Dendritic cell treated with granulocyte-macrophage colony-stimulating factor and Interleukin-4, amounts not matched to agents 40 ng/mL and 50 ng/mL, for 4 days (primary cell): Measurements from ENCODE around the gene CACNA1C.

ENCODE experiments used
- H3K27ac Mint-ChIP-seq: one replicate; pipeline ENCODE4 v1.8.0; 2022; ENCODE audit warnings: mild to moderate bottlenecking, mixed read lengths
- H3K27me3 Mint-ChIP-seq: one replicate; pipeline ENCODE4 v1.8.0; 2022; ENCODE audit warnings: mild to moderate bottlenecking, mixed read lengths
- H3K36me3 Mint-ChIP-seq: one replicate; pipeline ENCODE4 v1.8.0; 2022; ENCODE audit warnings: low read depth, mixed read lengths
- H3K4me1 Mint-ChIP-seq: one replicate; pipeline ENCODE4 v1.8.0; 2022; ENCODE audit warnings: low read depth, mixed read lengths
- H3K4me3 Mint-ChIP-seq: one replicate; pipeline ENCODE4 v1.8.0; 2022; ENCODE audit warnings: mild to moderate bottlenecking, moderate library complexity, mixed read lengths
- H3K9me3 Mint-ChIP-seq: one replicate; pipeline ENCODE4 v1.8.0; 2022; ENCODE audit warnings: mixed read lengths
- intact Hi-C: fragments of 100-400 bp; cut with micrococcal nuclease; formaldehyde crosslinking; loops from one replicate; pipeline ENCODE4 v1.15.0; 2022

Gene CACNA1C

GRCh38 chr12:2161473-2161872, 108.7 kb downstream of the CACNA1C start:
- no peak overlapping the region for H3K4me3 Mint-ChIP-seq
- intact Hi-C loops = no loop called here
- H3K36me3 Mint-ChIP-seq = no peaks in the 10 kb centered on the region
- peaks cover 4% of the 10 kb centered on the region for H3K27me3 Mint-ChIP-seq
- H3K27ac Mint-ChIP-seq = no peak overlapping the region
- no peaks in the 10 kb centered on the region for H3K4me1 Mint-ChIP-seq
- peaks cover 4% of the 10 kb centered on the region for H3K9me3 Mint-ChIP-seq

GRCh38 chr12:2163177-2163941, 110.6 kb downstream of the CACNA1C start:
- H3K4me3 Mint-ChIP-seq = no peak overlapping the region
- H3K4me1 Mint-ChIP-seq = no peaks in the 10 kb centered on the region
- intact Hi-C loops = no loop called here
- peaks cover 22% of the 10 kb centered on the region for H3K9me3 Mint-ChIP-seq
- no peak overlapping the region for H3K27ac Mint-ChIP-seq
- peaks cover 4% of the 10 kb centered on the region for H3K27me3 Mint-ChIP-seq
- H3K36me3 Mint-ChIP-seq = no peaks in the 10 kb centered on the region

DNA sequence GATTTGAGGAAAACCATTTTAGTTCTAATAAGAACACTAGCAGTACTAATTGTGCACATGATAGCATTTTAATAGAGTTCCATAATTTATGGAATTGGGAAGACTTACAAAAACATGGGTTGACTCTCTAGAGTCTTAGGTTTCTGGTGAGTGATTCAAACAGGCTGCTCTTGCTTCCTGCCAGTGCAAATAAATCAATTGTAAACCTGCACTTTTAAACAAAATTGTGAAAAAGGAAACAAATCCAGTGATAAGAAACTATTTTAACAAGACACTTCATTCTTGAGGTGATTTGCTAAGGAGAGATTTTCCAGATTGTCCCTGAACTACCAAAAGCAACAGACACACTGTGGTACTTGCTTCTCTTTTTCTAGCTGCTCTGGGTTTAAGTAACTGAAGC, 112.2 kb downstream of the CACNA1C start:
- intact Hi-C loops = no loop called here
- no peak overlapping the region for H3K27ac Mint-ChIP-seq
- H3K4me1 Mint-ChIP-seq = no peaks in the 10 kb centered on the region
- H3K27me3 Mint-ChIP-seq = peaks cover 4% of the 10 kb centered on the region
- no peaks in the 10 kb centered on the region for H3K36me3 Mint-ChIP-seq
- H3K9me3 Mint-ChIP-seq = peaks cover 23% of the 10 kb centered on the region
- no peak overlapping the region for H3K4me3 Mint-ChIP-seq

GRCh38 chr12:2165927-2166326, 113.1 kb downstream of the CACNA1C start:
- Mint-ChIP-seq H3K27ac (no peak overlapping the region), H3K36me3 (no peaks in the 10 kb centered on the region), H3K27me3 (peaks cover 4% of the 10 kb centered on the region), H3K4me3 (no peak overlapping the region), H3K4me1 (no peaks in the 10 kb centered on the region), H3K9me3 (peaks cover 23% of the 10 kb centered on the region)
- intact Hi-C loops = no loop called here

GRCh38 chr12:2166696-2167095, 113.9 kb downstream of the CACNA1C start:
- Mint-ChIP-seq H3K27me3 (peaks cover 4% of the 10 kb centered on the region), H3K9me3 (peaks cover 23% of the 10 kb centered on the region), H3K4me1 (no peaks in the 10 kb centered on the region), H3K27ac (no peak overlapping the region), H3K4me3 (no peak overlapping the region), H3K36me3 (no peaks in the 10 kb centered on the region)
- intact Hi-C loops = no loop called here

DNA sequence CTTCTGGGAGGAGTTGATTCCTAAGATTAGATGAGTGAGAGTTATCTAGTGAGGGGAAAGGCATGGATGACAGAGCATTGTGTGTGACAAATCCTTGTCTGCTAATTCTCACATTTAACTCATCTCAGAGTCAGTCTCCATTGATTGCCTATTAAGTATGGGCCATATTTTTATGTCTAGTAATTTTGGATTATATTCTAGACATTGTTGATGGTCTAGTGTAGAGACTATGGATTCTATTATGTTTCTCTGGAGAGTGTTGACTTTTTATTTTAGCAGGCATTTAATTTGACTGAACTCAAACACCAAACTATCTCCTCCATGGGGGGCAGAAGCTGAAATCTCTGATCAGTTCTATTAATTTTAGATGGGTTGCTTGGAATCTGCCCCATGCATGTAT, 114.4 kb downstream of the CACNA1C start:
- H3K4me1 Mint-ChIP-seq = no peaks in the 10 kb centered on the region
- no peaks in the 10 kb centered on the region for H3K36me3 Mint-ChIP-seq
- peaks cover 23% of the 10 kb centered on the region for H3K9me3 Mint-ChIP-seq
- H3K27me3 Mint-ChIP-seq = peaks cover 5% of the 10 kb centered on the region
- intact Hi-C loops = no loop called here
- H3K27ac Mint-ChIP-seq = no peak overlapping the region
- no peak overlapping the region for H3K4me3 Mint-ChIP-seq

GRCh38 chr12:2168808-2169207, 116.0 kb downstream of the CACNA1C start:
- Mint-ChIP-seq H3K27ac (no peak overlapping the region), H3K4me1 (peaks cover 5% of the 10 kb centered on the region), H3K27me3 (peaks cover 5% of the 10 kb centered on the region), H3K36me3 (no peaks in the 10 kb centered on the region), H3K4me3 (no peak overlapping the region), H3K9me3 (peaks cover 23% of the 10 kb centered on the region)
- intact Hi-C loops = no loop called here

DNA sequence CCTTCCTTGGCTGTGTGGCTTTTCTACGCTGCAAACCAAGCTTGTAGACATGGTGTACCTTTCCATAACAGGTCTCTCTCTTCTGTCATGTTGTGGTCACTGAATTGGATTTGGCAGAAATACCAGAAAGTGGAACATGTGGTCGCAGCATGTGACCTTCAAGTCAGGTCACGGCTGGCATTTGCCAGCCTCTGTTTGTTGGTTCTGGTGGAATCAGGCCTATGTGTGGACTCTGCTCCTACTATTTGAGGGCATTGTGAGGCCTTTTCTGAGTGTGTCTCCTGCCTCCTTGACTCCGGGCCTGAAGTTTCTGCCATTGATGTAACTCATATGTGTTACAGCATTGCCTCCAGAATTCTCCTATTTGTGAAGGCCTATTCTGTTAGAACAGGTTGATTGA, 116.7 kb downstream of the CACNA1C start:
- intact Hi-C loops = no loop called here
- peaks cover 23% of the 10 kb centered on the region for H3K9me3 Mint-ChIP-seq
- H3K27ac Mint-ChIP-seq = no peak overlapping the region
- H3K27me3 Mint-ChIP-seq = peaks cover 3% of the 10 kb centered on the region
- no peak overlapping the region for H3K4me3 Mint-ChIP-seq
- H3K4me1 Mint-ChIP-seq = peaks cover 9% of the 10 kb centered on the region
- no peaks in the 10 kb centered on the region for H3K36me3 Mint-ChIP-seq

DNA sequence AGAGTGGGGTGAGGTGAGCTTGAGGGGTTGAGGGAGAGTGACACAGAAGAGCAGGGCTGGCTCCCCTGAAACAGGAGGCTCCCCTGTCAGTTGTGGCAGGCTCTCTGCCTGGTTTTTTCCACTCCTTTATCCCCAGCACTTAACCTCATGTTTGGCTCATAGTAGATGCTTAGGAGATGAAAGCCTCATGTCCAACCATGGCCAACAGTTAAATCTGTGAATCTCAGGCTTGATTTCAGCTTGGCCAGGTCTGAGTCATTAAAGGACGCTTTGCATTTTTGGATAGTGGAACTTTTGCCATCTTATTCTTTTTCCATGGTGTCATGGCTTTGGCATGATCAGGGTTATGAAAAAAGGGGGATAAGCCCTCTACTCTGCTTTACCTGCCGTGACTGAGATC, 117.2 kb downstream of the CACNA1C start:
- intact Hi-C loops = no loop called here
- H3K27me3 Mint-ChIP-seq = peaks cover 3% of the 10 kb centered on the region
- no peak overlapping the region for H3K4me3 Mint-ChIP-seq
- H3K36me3 Mint-ChIP-seq = no peaks in the 10 kb centered on the region
- no peak overlapping the region for H3K27ac Mint-ChIP-seq
- H3K4me1 Mint-ChIP-seq = peaks cover 9% of the 10 kb centered on the region
- peaks cover 23% of the 10 kb centered on the region for H3K9me3 Mint-ChIP-seq

DNA sequence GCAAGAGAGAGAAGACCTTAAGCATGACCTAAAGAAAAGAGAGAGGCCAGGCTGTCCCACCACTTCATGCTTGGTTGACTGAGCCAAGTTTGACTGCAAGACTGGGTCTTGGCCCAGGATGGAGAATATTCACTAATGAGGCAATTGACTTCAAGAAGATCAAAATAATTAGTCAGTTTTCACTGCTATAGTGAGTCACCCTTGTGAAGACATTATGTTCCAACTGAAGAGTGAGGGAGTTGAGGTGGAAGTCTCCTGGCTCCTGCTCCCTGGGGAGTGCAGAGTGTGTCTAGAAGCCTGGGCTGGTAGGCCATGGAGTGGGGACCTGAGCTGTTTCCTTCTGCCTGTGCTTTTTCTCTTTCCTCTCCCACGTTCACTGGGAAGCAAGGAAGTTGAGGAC, 117.6 kb downstream of the CACNA1C start:
- Mint-ChIP-seq H3K4me3 (no peak overlapping the region), H3K4me1 (peaks cover 9% of the 10 kb centered on the region), H3K36me3 (no peaks in the 10 kb centered on the region), H3K9me3 (peaks cover 23% of the 10 kb centered on the region), H3K27me3 (peaks cover 4% of the 10 kb centered on the region), H3K27ac (no peak overlapping the region)
- intact Hi-C loops = no loop called here

- intact Hi-C loops = no loop called here
- peaks cover 15% of the 10 kb centered on the region for H3K9me3 Mint-ChIP-seq
- H3K4me3 Mint-ChIP-seq = no peak overlapping the region
- H3K36me3 Mint-ChIP-seq = no peaks in the 10 kb centered on the region
- peaks cover 3% of the 10 kb centered on the region for H3K27me3 Mint-ChIP-seq
- H3K27ac Mint-ChIP-seq = no peak overlapping the region
- peaks cover 9% of the 10 kb centered on the region for H3K4me1 Mint-ChIP-seq
These were observed 119.1 kb downstream of the CACNA1C start for GRCh38 chr12:2171672-2172426.

DNA sequence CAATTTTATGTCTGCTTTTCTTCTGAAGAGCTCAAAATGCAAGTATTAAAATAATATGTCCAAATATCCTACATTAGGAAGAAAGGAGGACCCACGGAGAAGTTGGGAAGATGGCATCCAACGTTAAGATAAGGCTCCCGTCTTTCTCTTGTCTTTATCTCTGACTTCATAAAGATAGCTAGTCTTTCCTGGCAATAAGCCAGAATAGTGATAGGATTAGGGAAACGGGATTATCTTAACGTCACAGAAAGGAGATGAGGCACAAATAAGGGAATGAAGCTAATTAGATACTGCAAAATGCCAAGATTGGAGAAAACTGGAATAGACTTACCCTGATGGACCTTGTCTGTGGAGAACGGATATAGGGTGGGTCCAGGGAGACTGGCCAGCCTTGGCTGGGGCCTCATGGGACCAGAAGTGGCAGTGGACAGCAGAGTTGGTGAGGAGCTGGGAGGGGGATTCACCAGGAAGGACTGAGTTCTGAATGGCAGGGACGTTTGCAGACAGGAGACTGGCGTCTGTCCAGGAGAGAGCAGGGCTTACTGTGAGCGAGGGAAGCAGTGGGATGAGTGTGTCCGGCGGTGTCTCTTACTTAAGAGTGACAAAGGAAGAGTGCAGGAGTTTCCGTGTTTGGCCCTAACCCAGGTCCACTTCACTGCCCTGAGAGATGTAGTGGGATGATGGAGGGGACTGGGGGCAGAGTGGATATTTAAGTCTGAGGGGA, 119.9 kb downstream of the CACNA1C start:
- Mint-ChIP-seq H3K27me3 (peaks cover 5% of the 10 kb centered on the region), H3K4me1 (peaks cover 9% of the 10 kb centered on the region), H3K36me3 (no peaks in the 10 kb centered on the region), H3K9me3 (peaks cover 7% of the 10 kb centered on the region), H3K27ac (no peak overlapping the region), H3K4me3 (no peak overlapping the region)
- intact Hi-C loops = no loop called here

GRCh38 chr12:2173971-2174370, 121.2 kb downstream of the CACNA1C start:
- no peaks in the 10 kb centered on the region for H3K9me3 Mint-ChIP-seq
- peaks cover 9% of the 10 kb centered on the region for H3K4me1 Mint-ChIP-seq
- H3K27me3 Mint-ChIP-seq = peaks cover 6% of the 10 kb centered on the region
- H3K36me3 Mint-ChIP-seq = no peaks in the 10 kb centered on the region
- no peak overlapping the region for H3K27ac Mint-ChIP-seq
- intact Hi-C loops = no loop called here
- no peak overlapping the region for H3K4me3 Mint-ChIP-seq

GRCh38 chr12:2177003-2177402, 124.2 kb downstream of the CACNA1C start:
- intact Hi-C loops = no loop called here
- Mint-ChIP-seq H3K27ac (no peak overlapping the region), H3K4me1 (peaks cover 9% of the 10 kb centered on the region), H3K27me3 (peaks cover 7% of the 10 kb centered on the region), H3K9me3 (no peaks in the 10 kb centered on the region), H3K36me3 (no peaks in the 10 kb centered on the region), H3K4me3 (no peak overlapping the region)
